NB4 (cell line): ENCODE results near the gene CDKAL1.
"Not testable (repeated sequence)": the region's sequence is repeated elsewhere in the genome, so short reads cannot be mapped to it uniquely, and the experiment has no call there.

Experiments used
- CTCF ChIP-seq: IDR thresholded peaks from one replicate; pipeline ENCODE4 v1.5.1; 2012; ENCODE audit warnings: low read depth, low read length
- MAX ChIP-seq: IDR thresholded peaks from 2 replicates; pipeline ENCODE4 v1.6.1; 2011; ENCODE audit warnings: low read depth, low read length
- POLR2A ChIP-seq: IDR thresholded peaks from 2 replicates; pipeline ENCODE4 v1.6.1; 2011; ENCODE audit warnings: mild to moderate bottlenecking; ENCODE audit not compliant: insufficient read length; ENCODE audit errors: extremely low read depth

- TF ChIP-seq CTCF, POLR2A, MAX: not testable (repeated sequence)
These were observed 521.2 kb downstream of the CDKAL1 start for GRCh38 chr6:21055480-21055879.
